22Rv1 (cell line): ENCODE measurements around the gene C10orf71.

Experiments
- CTCF ChIP-seq: fragments of 450-650 bp; IDR thresholded peaks from 2 replicates; pipeline ENCODE4 v1.5.1; 2017; ENCODE audit warnings: mild to moderate bottlenecking
- ZFX ChIP-seq: fragments of 450-650 bp; IDR thresholded peaks from 2 replicates; pipeline ENCODE4 v1.6.1; 2017; ENCODE audit warnings: antibody characterized with exemption, borderline replicate concordance

DNA sequence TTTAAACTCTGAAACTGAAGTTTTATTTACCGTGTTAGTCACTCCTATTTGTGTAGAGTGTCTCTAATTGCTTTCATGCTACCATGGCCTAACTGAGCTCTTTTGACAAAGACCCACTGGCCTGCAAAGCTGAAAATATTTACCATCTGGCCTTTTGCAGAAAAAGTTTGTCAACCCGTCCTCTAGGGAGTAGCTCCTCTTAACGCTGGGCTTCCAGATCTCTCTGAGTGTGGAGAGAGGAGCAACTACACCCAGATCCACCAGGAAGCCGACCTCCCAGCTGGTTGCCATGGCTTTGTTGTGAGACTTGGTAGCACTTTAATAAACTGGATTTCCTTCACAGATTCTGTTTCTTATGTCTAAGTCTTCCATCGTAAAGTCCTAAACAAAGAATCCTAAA, 4.2 kb upstream of the C10orf71 start:
- TF ChIP-seq CTCF, result no peak
- TF ChIP-seq ZFX, result no peak
